Karpas-422 (cell line): ENCODE data around the gene NFATC1. TPM values are rescaled to one million over a fixed set of nuclear protein-coding genes. Genes with fewer than 3 reads are reported as not detected.

Experiments
- DNase-seq: peaks from one replicate; pipeline ENCODE4 v3.0.0-alpha.2; 2015
- H2AFZ ChIP-seq: fragments of 200-600 bp; sonication (generic); 2 replicates; pipeline ENCODE4 v1.6.1; 2014; ENCODE audit warnings: antibody characterized with exemption, low read length, mixed read lengths
- H3K27ac ChIP-seq: fragments of 200-600 bp; sonication (generic); 2 replicates; pipeline ENCODE4 v1.5.1; 2014; ENCODE audit warnings: mild to moderate bottlenecking, low read length, moderate library complexity
- H3K27me3 ChIP-seq: fragments of 200-600 bp; sonication (generic); 2 replicates; pipeline ENCODE4 v1.6.1; 2014; ENCODE audit warnings: low read length, mixed read lengths
- H3K36me3 ChIP-seq: fragments of 200-600 bp; sonication (generic); 2 replicates; pipeline ENCODE4 v1.6.1; 2014; ENCODE audit warnings: low read length, mixed read lengths; ENCODE audit not compliant: insufficient read depth
- H3K4me1 ChIP-seq: fragments of 200-600 bp; sonication (generic); 2 replicates; pipeline ENCODE4 v1.6.1; 2014; ENCODE audit warnings: mild to moderate bottlenecking, low read length, mixed read lengths
- H3K4me2 ChIP-seq: fragments of 200-600 bp; sonication (generic); 2 replicates; pipeline ENCODE4 v1.6.1; 2014; ENCODE audit warnings: low read length, low read depth, mild to moderate bottlenecking; ENCODE audit not compliant: poor library complexity, severe bottlenecking
- H3K4me3 ChIP-seq: fragments of 200-600 bp; sonication (generic); 2 replicates; pipeline ENCODE4 v1.5.1; 2014; ENCODE audit warnings: mild to moderate bottlenecking, antibody characterized with exemption, low read length, mixed read lengths
- H3K79me2 ChIP-seq: fragments of 200-600 bp; sonication (generic); 2 replicates; pipeline ENCODE4 v1.6.1; 2014; ENCODE audit warnings: mild to moderate bottlenecking, low read length, mixed read lengths
- H3K9ac ChIP-seq: fragments of 200-600 bp; sonication (generic); 2 replicates; pipeline ENCODE4 v1.6.0; 2014; ENCODE audit warnings: low read length
- H3K9me2 ChIP-seq: fragments of 200-600 bp; sonication (generic), shearing (Covaris generic); replicated peaks from 2 replicates; pipeline ENCODE4 v1.6.0; 2014; ENCODE audit warnings: mild to moderate bottlenecking, low read length, moderate library complexity; ENCODE audit not compliant: insufficient read depth
- H3K9me3 ChIP-seq: fragments of 300-700, 200-600 bp; sonication (generic); 2 replicates; pipeline ENCODE4 v1.6.1; 2014; ENCODE audit warnings: low read length, mixed read lengths
- H4K20me1 ChIP-seq: fragments of 200-600 bp; sonication (generic); 2 replicates; pipeline ENCODE4 v1.6.1; 2014; ENCODE audit warnings: mild to moderate bottlenecking, antibody characterized with exemption, low read length, low read depth; ENCODE audit not compliant: insufficient read depth
- total RNA-seq: library from RNA; depleted of rRNA; stranded (reverse); fragments of >200 nt; shearing (Covaris generic); gene quantifications from 2 replicates; pipeline ENCODE4 v1.2.3, GENCODE V29; 2014; ENCODE audit warnings: low replicate concordance

The NFATC1 gene
- total RNA-seq, 1 experiment from 2014 or later: 46.1 TPM

DNA sequence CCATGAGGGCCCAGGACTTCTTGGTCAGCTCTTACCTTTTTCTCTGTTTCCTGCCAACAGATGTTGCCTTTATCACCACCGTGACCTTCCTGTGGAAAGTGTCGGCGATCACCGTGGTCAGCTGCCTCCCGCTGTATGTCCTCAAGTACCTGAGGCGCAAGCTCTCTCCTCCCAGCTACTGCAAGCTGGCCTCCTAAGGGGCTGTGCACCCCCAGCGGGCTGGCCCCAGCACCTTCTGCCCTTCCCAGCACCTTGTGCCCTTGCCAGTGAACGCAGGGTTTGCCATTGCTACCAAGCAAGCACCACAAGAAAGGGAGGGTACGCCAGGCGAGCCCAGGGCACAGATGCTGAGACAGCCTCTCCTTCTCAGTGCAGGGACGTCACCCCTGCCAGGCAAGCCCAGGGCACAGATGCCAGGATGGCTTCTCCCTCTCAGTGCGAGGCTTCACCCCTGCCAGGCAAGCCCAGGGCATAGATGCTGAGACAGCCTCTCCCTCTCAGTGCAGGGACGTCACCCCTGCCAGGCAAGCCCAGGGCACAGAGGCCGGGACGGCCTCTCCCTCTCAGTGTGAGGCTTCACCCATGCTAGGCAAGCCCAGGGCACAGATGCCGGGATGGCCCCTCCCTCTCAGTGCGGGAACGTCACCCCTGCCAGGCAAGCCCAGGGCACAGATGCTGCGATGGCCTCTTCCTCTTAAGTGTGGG, 18.4 kb upstream of the NFATC1 start:
- no peak overlapping the region for H3K27ac ChIP-seq
- no peaks in the 10 kb centered on the region for H3K27me3 ChIP-seq
- H3K9ac ChIP-seq: no peak overlapping the region
- peaks cover 17% of the 10 kb centered on the region for H3K36me3 ChIP-seq
- H3K4me2 ChIP-seq: no peak overlapping the region
- H3K79me2 ChIP-seq: no peaks in the 10 kb centered on the region
- no peak overlapping the region for H2AFZ ChIP-seq
- peaks cover 6% of the 10 kb centered on the region; the same call in 1 of the 2 replicates for H4K20me1 ChIP-seq
- H3K4me3 ChIP-seq: no peak overlapping the region
- no peaks in the 10 kb centered on the region for H3K9me2 ChIP-seq
- no peaks in the 10 kb centered on the region for H3K9me3 ChIP-seq
- H3K4me1 ChIP-seq: peaks cover 28% of the 10 kb centered on the region
- no peak for DNase-seq

- Histone ChIP-seq H4K20me1 (peaks cover 6% of the 10 kb centered on the region; the same call in 1 of the 2 replicates), H3K4me1 (peaks cover 19% of the 10 kb centered on the region), H3K9me3 (no peaks in the 10 kb centered on the region), H3K9me2 (no peaks in the 10 kb centered on the region), H3K4me2 (no peak overlapping the region), H3K27ac (no peak overlapping the region), H3K4me3 (no peak overlapping the region), H2AFZ (no peak overlapping the region), H3K27me3 (no peaks in the 10 kb centered on the region), H3K79me2 (no peaks in the 10 kb centered on the region), H3K9ac (no peak overlapping the region), H3K36me3 (peaks cover 17% of the 10 kb centered on the region)
- peak; percentile 76 for DNase-seq
These were observed 17.0 kb upstream of the NFATC1 start for GRCh38 chr18:79378536-79379250.

GRCh38 chr18:79379251-79379905, 16.4 kb upstream of the NFATC1 start:
- peaks cover 6% of the 10 kb centered on the region; the same call in 1 of the 2 replicates for H4K20me1 ChIP-seq
- H2AFZ ChIP-seq: no peak overlapping the region
- H3K4me1 ChIP-seq: peaks cover 12% of the 10 kb centered on the region
- H3K9ac ChIP-seq: no peak overlapping the region
- DNase-seq: no peak
- H3K4me2 ChIP-seq: no peak overlapping the region
- H3K4me3 ChIP-seq: no peak overlapping the region
- H3K9me2 ChIP-seq: no peaks in the 10 kb centered on the region
- H3K36me3 ChIP-seq: peaks cover 17% of the 10 kb centered on the region
- H3K27ac ChIP-seq: no peak overlapping the region
- H3K27me3 ChIP-seq: no peaks in the 10 kb centered on the region
- H3K9me3 ChIP-seq: no peaks in the 10 kb centered on the region
- H3K79me2 ChIP-seq: no peaks in the 10 kb centered on the region

DNA sequence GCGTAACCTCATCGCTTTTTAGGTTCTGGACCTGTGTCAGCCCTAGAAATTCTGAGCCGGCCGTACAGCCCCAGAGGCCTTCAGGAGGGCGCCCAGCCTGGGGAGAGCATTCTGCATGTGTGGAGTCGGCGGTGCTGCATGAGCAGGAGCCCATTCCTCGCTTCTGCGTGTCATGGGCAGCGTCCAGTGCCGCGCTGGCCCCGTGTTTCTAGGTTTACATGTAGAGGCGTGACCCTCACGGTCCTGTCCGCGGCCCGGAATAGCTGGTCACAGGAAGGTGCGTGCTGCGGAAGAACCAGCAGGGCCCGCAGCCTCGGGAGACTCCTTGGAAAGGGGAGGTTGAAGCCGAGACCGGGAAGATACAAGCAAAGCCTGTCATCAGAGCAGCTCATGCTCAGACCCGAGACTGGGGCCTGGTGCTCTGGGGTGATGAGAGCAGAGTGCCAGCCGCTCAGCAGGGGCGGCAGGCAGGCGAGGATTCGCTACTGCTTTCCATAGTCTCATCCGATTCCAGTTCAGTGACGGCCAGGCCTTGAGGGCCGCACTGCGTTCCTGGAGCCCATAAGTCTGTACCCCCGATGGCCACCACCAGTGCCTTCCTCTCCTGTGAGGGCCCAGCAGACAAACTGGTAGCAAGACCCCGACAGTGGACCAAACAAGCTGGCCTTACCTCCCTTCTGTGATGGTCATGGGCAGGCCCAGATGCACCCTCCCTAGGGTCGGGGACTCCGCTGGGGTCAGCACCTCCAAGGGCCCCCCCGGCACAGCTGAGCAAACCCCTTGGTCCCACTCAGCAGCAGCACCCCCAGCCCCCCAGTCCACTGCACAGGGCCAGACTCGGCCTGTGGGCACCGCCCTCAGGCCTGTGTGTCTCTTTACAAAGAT, 15.6 kb upstream of the NFATC1 start:
- peaks cover 17% of the 10 kb centered on the region for H3K36me3 ChIP-seq
- no peaks in the 10 kb centered on the region for H3K9me3 ChIP-seq
- no peaks in the 10 kb centered on the region for H3K9me2 ChIP-seq
- no peaks in the 10 kb centered on the region for H3K27me3 ChIP-seq
- no peak overlapping the region for H2AFZ ChIP-seq
- no peak overlapping the region for H3K4me2 ChIP-seq
- H3K79me2 ChIP-seq: no peaks in the 10 kb centered on the region
- DNase-seq: no peak
- no peak overlapping the region for H3K4me3 ChIP-seq
- peaks cover 6% of the 10 kb centered on the region; the same call in 1 of the 2 replicates for H4K20me1 ChIP-seq
- no peak overlapping the region for H3K27ac ChIP-seq
- H3K9ac ChIP-seq: no peak overlapping the region
- peaks cover 4% of the 10 kb centered on the region for H3K4me1 ChIP-seq

DNA sequence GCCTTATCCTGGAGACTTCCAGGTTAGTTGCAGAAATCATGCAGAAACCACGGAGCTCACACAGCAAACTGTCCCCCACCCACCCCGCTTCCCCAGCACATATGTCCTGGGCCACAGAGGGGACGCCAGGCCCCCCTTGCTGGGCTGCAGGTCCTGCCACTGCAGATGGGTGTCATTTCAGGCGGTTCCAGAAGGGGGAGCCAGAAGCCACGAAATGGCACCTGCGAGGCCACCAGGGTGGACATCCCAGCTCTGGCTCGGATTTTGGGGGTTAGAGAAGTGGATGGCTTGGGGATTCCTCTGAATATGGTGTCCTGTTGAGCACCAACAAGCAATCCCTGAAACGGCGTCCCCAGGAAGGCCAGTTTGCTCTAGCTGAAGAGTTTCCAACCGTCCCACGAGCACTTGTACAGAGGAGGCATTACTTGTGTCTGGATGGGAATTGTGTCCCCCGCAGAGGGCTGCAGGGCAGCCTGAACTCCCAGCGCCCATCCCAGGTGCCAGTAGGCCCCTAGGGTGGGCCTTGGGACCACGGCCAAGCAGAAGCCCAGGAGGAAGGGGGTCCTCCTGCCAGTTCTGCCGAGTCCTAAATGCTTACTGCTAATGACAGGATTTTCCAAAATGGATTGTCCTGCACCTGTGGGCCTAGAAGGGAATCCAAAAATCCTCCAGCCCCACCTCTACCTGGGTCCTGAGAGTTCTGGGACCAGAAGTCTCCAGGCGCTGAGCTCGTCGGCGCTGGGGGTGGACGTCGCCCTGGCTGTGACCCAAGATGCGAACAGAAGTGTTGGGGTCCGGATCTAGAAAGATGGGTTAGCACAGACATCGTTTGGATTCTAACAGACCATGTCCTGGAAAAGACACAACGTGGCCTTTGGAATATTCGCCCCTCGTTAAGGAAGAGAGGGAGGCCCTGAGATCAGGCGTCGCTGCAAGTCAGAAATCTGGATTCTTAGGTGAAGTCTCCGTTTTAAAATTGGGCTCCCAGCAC, 14.6 kb upstream of the NFATC1 start:
- no peak overlapping the region for H3K9ac ChIP-seq

GRCh38 chr18:79381811-79382311, 13.9 kb upstream of the NFATC1 start:
- H3K27me3 ChIP-seq: no peaks in the 10 kb centered on the region
- H3K9me3 ChIP-seq: no peaks in the 10 kb centered on the region
- no peaks in the 10 kb centered on the region for H3K79me2 ChIP-seq
- H3K27ac ChIP-seq: no peak overlapping the region
- peaks cover 11% of the 10 kb centered on the region for H3K36me3 ChIP-seq
- no peak overlapping the region for H3K9ac ChIP-seq
- no peak overlapping the region for H2AFZ ChIP-seq
- H4K20me1 ChIP-seq: peaks cover 6% of the 10 kb centered on the region; the same call in 1 of the 2 replicates
- no peaks in the 10 kb centered on the region for H3K9me2 ChIP-seq
- no peak for DNase-seq
- H3K4me3 ChIP-seq: no peak overlapping the region
- no peak overlapping the region for H3K4me2 ChIP-seq
- H3K4me1 ChIP-seq: no peaks in the 10 kb centered on the region; the same call in 1 of the 2 replicates

More for the DNA sequence above, 14.6 kb upstream of the NFATC1 start:
- H3K9me3 ChIP-seq: no peaks in the 10 kb centered on the region
- no peak overlapping the region for H3K4me2 ChIP-seq
- H3K36me3 ChIP-seq: peaks cover 11% of the 10 kb centered on the region
- DNase-seq: peak; percentile 90
- peaks cover 6% of the 10 kb centered on the region; the same call in 1 of the 2 replicates for H4K20me1 ChIP-seq
- no peak overlapping the region for H2AFZ ChIP-seq
- H3K27ac ChIP-seq: no peak overlapping the region
- no peaks in the 10 kb centered on the region for H3K79me2 ChIP-seq
- H3K4me1 ChIP-seq: no peaks in the 10 kb centered on the region; the same call in 1 of the 2 replicates
- H3K9me2 ChIP-seq: no peaks in the 10 kb centered on the region
- H3K27me3 ChIP-seq: no peaks in the 10 kb centered on the region
- no peak overlapping the region for H3K4me3 ChIP-seq
